Measurements from ENCODE around the gene FEM1B. TPM values are rescaled to one million over a fixed set of nuclear protein-coding genes. Genes with fewer than 3 reads are reported as not detected.

Gene FEM1B
- total and polyA plus RNA-seq, 2 of the 8 experiments (the other 6 are each of a cell fraction or from before 2014, with no cell fraction given), result 36.1 to 83.8 TPM

DNA sequence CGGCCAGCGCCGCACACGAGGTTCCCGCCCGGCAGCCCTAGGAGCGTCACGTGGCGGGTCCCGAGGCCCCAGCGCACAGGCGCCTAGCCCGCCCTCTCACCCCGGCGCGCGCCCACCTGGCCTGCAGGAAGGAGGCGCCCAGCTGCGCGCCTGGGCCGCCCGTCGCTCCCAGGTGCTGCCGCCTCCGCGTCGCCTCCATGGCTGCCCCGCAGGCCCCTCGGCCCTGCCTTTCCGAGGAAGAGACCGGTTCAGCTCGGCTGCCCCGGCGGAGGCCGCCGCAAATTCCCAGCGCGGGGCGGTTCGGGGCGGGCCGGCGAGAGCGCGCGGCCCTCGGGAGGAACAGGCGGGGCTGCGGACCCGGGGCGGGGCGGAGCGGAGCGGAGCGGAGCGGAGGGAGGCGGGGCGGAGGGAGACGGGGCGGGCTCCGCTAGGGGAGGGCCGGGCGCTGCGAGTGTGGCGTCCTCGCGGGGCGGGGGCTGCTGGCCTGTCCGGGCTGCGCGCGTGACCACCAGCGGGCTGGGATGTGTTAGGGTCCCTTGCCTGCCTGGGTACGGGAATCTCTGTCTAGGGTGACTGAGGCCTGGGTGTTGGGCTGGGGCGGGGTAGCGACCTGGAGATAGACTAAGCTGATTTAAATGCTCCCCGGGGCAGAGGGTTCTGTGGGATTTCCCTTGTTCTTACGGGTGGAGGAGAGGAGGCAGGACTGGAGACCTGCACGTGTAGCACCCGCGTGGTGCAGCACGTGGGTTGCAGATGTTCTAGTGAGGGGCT, 48.0 kb upstream of the FEM1B start, which contains the start of gene CLN6 (continued):
- TF ChIP-seq CHD1 (IDR thresholded peaks at IDR 0.05; ENCODE audit: low read depth, low read length) (no peak), CEBPB (IDR thresholded peaks at IDR 0.05; ENCODE audit: low read depth, low read length) (no peak), TAF7 (optimal IDR thresholded peaks at IDR 0.05; ENCODE audit: borderline replicate concordance, low read depth, low read length) (peak; percentile 69), ASH2L (IDR thresholded peaks at IDR 0.05; ENCODE audit: low read length) (peak; percentile 84), CHD2 (IDR thresholded peaks at IDR 0.05; ENCODE audit: low read length) (no peak; the same call in 1 of the 2 replicates), BCL11A (IDR thresholded peaks at IDR 0.05; ENCODE audit: low read depth in 2 of 2, low read length in 2 of 2) (no peak)

Measured in H1 (cell line).